SK-N-SH (cell line): ENCODE results near the gene RIN3. TPM values are rescaled to one million over a fixed set of nuclear protein-coding genes. Genes with fewer than 3 reads are reported as not detected.
A peak's percentile ranks its signal among the peaks of the same experiment; 100 is the strongest.

ENCODE experiments used
- CTCF ChIA-PET: fragments of 300-600, 350-600 bp; formaldehyde crosslinking; extraction: SDS; loops from one replicate; lab custom pipeline; 2021; lab: Yijun Ruan, JAX
- POLR2A ChIA-PET: fragments of 350-600 bp; sonication (Branson Sonifier 250); formaldehyde crosslinking; extraction: SDS; loops from one replicate; lab custom pipeline; 2020; ENCODE audit warnings: antibody characterized with exemption, inconsistent platforms; lab: Yijun Ruan, JAX
- DNase-seq: peaks from one replicate; pipeline ENCODE4 v3.0.0; 2012
- H2AFZ ChIP-seq: fragments of 200-600 bp; sonication (generic); 2 replicates; pipeline ENCODE4 v1.8.1; 2016; ENCODE audit warnings: antibody characterized with exemption, mild to moderate bottlenecking, low read depth
- H3F3A ChIP-seq: fragments of 200-600 bp; sonication (generic); replicated peaks from 2 replicates; pipeline ENCODE3; 2016; ENCODE audit warnings: antibody characterized with exemption, mild to moderate bottlenecking; ENCODE audit not compliant: insufficient read depth
- H3K27ac ChIP-seq, 2 experiments: fragments of 200-500 bp in 1 of 2; fragments of 200-600 bp in 1 of 2; sonication (Bioruptor generic) in 1 of 2; sonication (generic), shearing (Covaris generic) in 1 of 2; 2 replicates each; pipeline versions ENCODE4 v1.5.1 to v1.6.1; 2014 to 2016; ENCODE audit warnings: low read depth in 2 of 2, inconsistent platforms in 1 of 2, low read length in 1 of 2, mild to moderate bottlenecking in 1 of 2, mixed read lengths in 1 of 2
- H3K27me3 ChIP-seq: fragments of 200-600 bp; sonication (generic), shearing (Covaris generic); 2 replicates; pipeline ENCODE4 v1.6.1; 2016; ENCODE audit warnings: mixed run types; ENCODE audit not compliant: insufficient read depth
- H3K36me3 ChIP-seq, 2 experiments: fragments of 200-500 bp in 1 of 2; fragments of 200-600 bp in 1 of 2; sonication (Bioruptor generic) in 1 of 2; sonication (generic) in 1 of 2; replicated peaks in 1 of 2; 2 replicates each; pipeline versions ENCODE3 to v1.5.1; 2014 to 2016; ENCODE audit warnings: low read length in 1 of 2, mild to moderate bottlenecking in 1 of 2; ENCODE audit not compliant: insufficient read depth in 2 of 2, control insufficient read depth in 1 of 2
- H3K4me1 ChIP-seq, 2 experiments: fragments of 200-500 bp in 1 of 2; fragments of 200-600 bp in 1 of 2; sonication (Bioruptor generic) in 1 of 2; sonication (generic), shearing (Covaris generic) in 1 of 2; 2 replicates each; pipeline versions ENCODE4 v1.5.1 to v1.6.1; 2014 to 2016; ENCODE audit warnings: low read depth in 1 of 2, low read length in 1 of 2, mixed run types in 1 of 2; ENCODE audit not compliant: insufficient read depth in 2 of 2, control insufficient read depth in 1 of 2
- H3K4me2 ChIP-seq: fragments of 200-600 bp; sonication (generic), shearing (Covaris generic); 2 replicates; pipeline ENCODE4 v1.6.1; 2017; ENCODE audit warnings: mixed run types
- H3K4me3 ChIP-seq, 2 experiments: fragments of 200-500 bp in 1 of 2; fragments of 200-600 bp in 1 of 2; sonication (Bioruptor generic) in 1 of 2; sonication (generic), shearing (Covaris generic) in 1 of 2; 2 replicates each; pipeline versions ENCODE4 v1.5.1 to v1.8.1; 2014 to 2016; ENCODE audit warnings: low read depth in 2 of 2, inconsistent platforms in 1 of 2, low read length in 1 of 2, mild to moderate bottlenecking in 1 of 2, mixed read lengths in 1 of 2, moderate library complexity in 1 of 2
- H3K79me2 ChIP-seq: fragments of 200-600 bp; sonication (generic); 2 replicates; pipeline ENCODE4 v1.8.1; 2017; ENCODE audit warnings: mild to moderate bottlenecking; ENCODE audit not compliant: insufficient read depth
- H3K9ac ChIP-seq: fragments of 200-600 bp; sonication (generic); 2 replicates; pipeline ENCODE4 v1.6.1; 2017; ENCODE audit warnings: mixed run types
- H3K9me2 ChIP-seq: fragments of 200-600 bp; sonication (generic); 2 replicates; pipeline ENCODE4 v1.6.1; 2017; ENCODE audit warnings: mixed run types
- H3K9me3 ChIP-seq: fragments of 200-600 bp; sonication (generic); 2 replicates; pipeline ENCODE4 v1.6.1; 2017; ENCODE audit warnings: mixed run types, mild to moderate bottlenecking, moderate library complexity
- H4K20me1 ChIP-seq: fragments of 200-600 bp; sonication (generic); 2 replicates; pipeline ENCODE4 v1.6.1; 2017; ENCODE audit warnings: mild to moderate bottlenecking, mixed run types; ENCODE audit not compliant: insufficient read depth
- ELF1 ChIP-seq: IDR thresholded peaks from 2 replicates; pipeline ENCODE4 v1.4.0; 2012
- EP300 ChIP-seq, 2 experiments: IDR thresholded peaks; 2 replicates each; pipeline versions ENCODE4 v1.4.0 to v1.6.1; 2012; ENCODE audit warnings: borderline replicate concordance in 1 of 2, low read depth in 1 of 2, low read length in 1 of 2
- GATA2 ChIP-seq: sonication (generic); formaldehyde crosslinking; IDR thresholded peaks from 2 replicates; pipeline ENCODE4 v1.5.0; 2020; ENCODE audit warnings: mild to moderate bottlenecking, missing genetic modification reagents
- MEF2A ChIP-seq: IDR thresholded peaks from 2 replicates; pipeline ENCODE4 v1.4.0; 2012; ENCODE audit warnings: low read depth, borderline replicate concordance
- NRF1 ChIP-seq: IDR thresholded peaks from 2 replicates; pipeline ENCODE4 v1.6.1; 2012; ENCODE audit warnings: low read depth, mild to moderate bottlenecking, low read length
- POLR2AphosphoS5 ChIP-seq: IDR thresholded peaks from 2 replicates; pipeline ENCODE4 v1.6.1; 2012; ENCODE audit warnings: low read depth, low read length
- RAD21 ChIP-seq: IDR thresholded peaks from 2 replicates; pipeline ENCODE4 v1.6.1; 2012; ENCODE audit warnings: mild to moderate bottlenecking, low read length
- SIN3A ChIP-seq: IDR thresholded peaks from 2 replicates; pipeline ENCODE4 v1.6.1; 2012; ENCODE audit warnings: low read depth, mild to moderate bottlenecking, low read length, moderate library complexity, borderline replicate concordance
- SMC3 ChIP-seq: IDR thresholded peaks from 2 replicates; pipeline ENCODE4 v1.6.1; 2012; ENCODE audit warnings: low read depth, low read length, improper control_type of control experiment
- YY1 ChIP-seq: IDR thresholded peaks from 2 replicates; pipeline ENCODE4 v1.4.0; 2012; ENCODE audit warnings: low read depth, mild to moderate bottlenecking
- ZBTB33 ChIP-seq: IDR thresholded peaks from 2 replicates; pipeline ENCODE4 v1.4.0; 2012; ENCODE audit warnings: low read depth, borderline replicate concordance
- WGBS: methylation state at CpG from one replicate; pipeline ENCODE4 v1.1.6; 2017; ENCODE audit warnings: low lambda C conversion rate; 5-methylcytosine and 5-hydroxymethylcytosine counted together
- polyA plus RNA-seq, 3 experiments: library from polyadenylated mRNA; depleted of rRNA; stranded (reverse); fragments of >200 nt; gene quantifications; 2 replicates each; pipeline ENCODE4 v1.2.3, GENCODE V29; 2012
- TF ChIP-seq, protein P1 (sequence below): IDR thresholded peaks from 2 replicates; pipeline ENCODE4; 2012
- TF ChIP-seq, protein P2 (sequence below): fragments of 200-600 bp; sonication (generic); IDR thresholded peaks from 2 replicates; pipeline ENCODE4 v1.6.1; 2017; ENCODE audit warnings: antibody characterized with exemption, mild to moderate bottlenecking, moderate library complexity
- TF ChIP-seq, protein P3 (sequence below): IDR thresholded peaks from 2 replicates; pipeline ENCODE4 v1.4.0; 2012; ENCODE audit warnings: low read depth

The RIN3 gene
- polyA plus RNA-seq, 1 of the 3 experiments (the other 2 are of a cell fraction), result 12.4 TPM

GRCh38 chr14:92610849-92611271 lies 97.3 kb downstream of the RIN3 start (continued):
- TF ChIP-seq, protein P1, sequence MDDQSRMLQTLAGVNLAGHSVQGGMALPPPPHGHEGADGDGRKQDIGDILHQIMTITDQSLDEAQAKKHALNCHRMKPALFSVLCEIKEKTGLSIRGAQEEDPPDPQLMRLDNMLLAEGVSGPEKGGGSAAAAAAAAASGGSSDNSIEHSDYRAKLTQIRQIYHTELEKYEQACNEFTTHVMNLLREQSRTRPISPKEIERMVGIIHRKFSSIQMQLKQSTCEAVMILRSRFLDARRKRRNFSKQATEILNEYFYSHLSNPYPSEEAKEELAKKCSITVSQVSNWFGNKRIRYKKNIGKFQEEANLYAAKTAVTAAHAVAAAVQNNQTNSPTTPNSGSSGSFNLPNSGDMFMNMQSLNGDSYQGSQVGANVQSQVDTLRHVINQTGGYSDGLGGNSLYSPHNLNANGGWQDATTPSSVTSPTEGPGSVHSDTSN, result no peak

- no peaks in the 10 kb centered on the region for H3K9me2 ChIP-seq
- TF ChIP-seq GATA2 (CRISPR knock-in tag) (no peak), SMC3 (peak; percentile 44), RAD21 (peak; percentile 54)
- TF ChIP-seq, protein P2, sequence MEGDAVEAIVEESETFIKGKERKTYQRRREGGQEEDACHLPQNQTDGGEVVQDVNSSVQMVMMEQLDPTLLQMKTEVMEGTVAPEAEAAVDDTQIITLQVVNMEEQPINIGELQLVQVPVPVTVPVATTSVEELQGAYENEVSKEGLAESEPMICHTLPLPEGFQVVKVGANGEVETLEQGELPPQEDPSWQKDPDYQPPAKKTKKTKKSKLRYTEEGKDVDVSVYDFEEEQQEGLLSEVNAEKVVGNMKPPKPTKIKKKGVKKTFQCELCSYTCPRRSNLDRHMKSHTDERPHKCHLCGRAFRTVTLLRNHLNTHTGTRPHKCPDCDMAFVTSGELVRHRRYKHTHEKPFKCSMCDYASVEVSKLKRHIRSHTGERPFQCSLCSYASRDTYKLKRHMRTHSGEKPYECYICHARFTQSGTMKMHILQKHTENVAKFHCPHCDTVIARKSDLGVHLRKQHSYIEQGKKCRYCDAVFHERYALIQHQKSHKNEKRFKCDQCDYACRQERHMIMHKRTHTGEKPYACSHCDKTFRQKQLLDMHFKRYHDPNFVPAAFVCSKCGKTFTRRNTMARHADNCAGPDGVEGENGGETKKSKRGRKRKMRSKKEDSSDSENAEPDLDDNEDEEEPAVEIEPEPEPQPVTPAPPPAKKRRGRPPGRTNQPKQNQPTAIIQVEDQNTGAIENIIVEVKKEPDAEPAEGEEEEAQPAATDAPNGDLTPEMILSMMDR, result peak; percentile 78
- DNase-seq, result peak; percentile 59
- no peaks in the 10 kb centered on the region; a peak in 1 of 4 replicates for H3K4me1 ChIP-seq
- no peaks in the 10 kb centered on the region for H4K20me1 ChIP-seq
- no peaks in the 10 kb centered on the region for H3K79me2 ChIP-seq
- H3K36me3 ChIP-seq, result peaks cover under 1 to 2% of the 10 kb centered on the region in 2 experiments
- no peak overlapping the region for H3K27ac ChIP-seq
- no peak overlapping the region; a peak in 1 of 4 replicates for H3K4me3 ChIP-seq
- H2AFZ ChIP-seq, result no peak overlapping the region
- 58% methylated on average over 10 of the region's 11 CpGs for WGBS
- H3F3A ChIP-seq, result no peaks in the 10 kb centered on the region
- ChIA-PET POLR2A (no interaction called here), CTCF (interaction anchor here (0.7 to 1.4 kb wide), 6 partner anchors 12 to 74 kb away, joined by 3 to 6 read pairs (median 4); no protein-coding TSS in a partner anchor)
- H3K9me3 ChIP-seq, result no peaks in the 10 kb centered on the region
- H3K27me3 ChIP-seq, result no peaks in the 10 kb centered on the region
- H3K4me2 ChIP-seq, result no peak overlapping the region
- H3K9ac ChIP-seq, result no peak overlapping the region
Measured at GRCh38 chr14:92613008-92613658, 99.6 kb downstream of the RIN3 start.

DNA sequence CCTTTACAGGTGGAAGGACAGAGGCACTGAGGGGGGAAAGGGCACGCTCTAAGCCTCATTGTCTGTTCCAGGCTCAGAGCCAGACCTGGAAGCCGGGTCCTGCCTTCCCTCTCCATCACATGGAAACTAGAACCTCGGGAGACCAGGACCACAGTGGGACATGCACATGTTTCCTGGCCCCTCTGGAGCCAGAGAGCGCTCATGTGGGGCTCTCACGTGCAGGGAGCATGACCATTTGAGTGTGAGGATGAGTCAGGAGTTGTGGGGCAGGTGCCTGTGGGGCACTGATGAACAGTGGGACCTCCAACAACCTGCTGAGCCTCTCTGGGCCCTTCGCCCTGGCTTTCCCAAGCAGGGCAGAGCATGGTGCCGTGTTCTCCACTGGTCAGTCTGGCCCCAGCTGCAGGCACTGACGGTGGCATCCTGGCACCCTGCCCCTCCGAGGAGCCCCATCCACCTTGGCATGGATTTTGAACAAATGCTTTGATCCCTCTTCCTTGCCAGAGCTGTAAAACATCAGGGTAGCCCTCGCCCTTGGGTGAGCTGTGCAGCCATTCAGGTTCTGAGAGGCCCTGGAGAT lies 100.2 kb downstream of the RIN3 start:
- ChIA-PET CTCF (interaction anchor here (0.7 to 1.4 kb wide), 6 partner anchors 12 to 73 kb away, joined by 3 to 6 read pairs (median 4); no protein-coding TSS in a partner anchor), POLR2A (no interaction called here)
- no peak overlapping the region for H3K27ac ChIP-seq
- H3K9me2 ChIP-seq, result no peaks in the 10 kb centered on the region
- WGBS, result 70% methylated on average over 6 of the region's 10 CpGs
- H4K20me1 ChIP-seq, result no peaks in the 10 kb centered on the region
- no peak overlapping the region for H3K4me2 ChIP-seq
- no peaks in the 10 kb centered on the region for H3K27me3 ChIP-seq
- peaks cover 0 to 2% of the 10 kb centered on the region in 2 experiments for H3K36me3 ChIP-seq
- no peak overlapping the region for H2AFZ ChIP-seq
- no peaks in the 10 kb centered on the region for H3K79me2 ChIP-seq
- no peak overlapping the region for H3K4me3 ChIP-seq
- DNase-seq, result no peak
- H3K9ac ChIP-seq, result no peak overlapping the region
- H3F3A ChIP-seq, result no peaks in the 10 kb centered on the region
- H3K4me1 ChIP-seq, result no peaks in the 10 kb centered on the region; a peak in 1 of 4 replicates
- no peaks in the 10 kb centered on the region for H3K9me3 ChIP-seq
- TF ChIP-seq, protein P1, result no peak
- no peak for TF ChIP-seq POLR2AphosphoS5
- TF ChIP-seq YY1, result no peak
- TF ChIP-seq ZBTB33, result no peak
- TF ChIP-seq ELF1, result no peak
- TF ChIP-seq RAD21, result no peak
- TF ChIP-seq MEF2A, result no peak
- TF ChIP-seq, protein P3, sequence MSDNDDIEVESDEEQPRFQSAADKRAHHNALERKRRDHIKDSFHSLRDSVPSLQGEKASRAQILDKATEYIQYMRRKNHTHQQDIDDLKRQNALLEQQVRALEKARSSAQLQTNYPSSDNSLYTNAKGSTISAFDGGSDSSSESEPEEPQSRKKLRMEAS, result no peak
- TF ChIP-seq NRF1, result no peak
- TF ChIP-seq SIN3A, result no peak
- TF ChIP-seq EP300 (IDR thresholded peaks at IDR 0.05; ENCODE audit: borderline replicate concordance in 1 of 2, low read depth in 1 of 2, low read length in 1 of 2), result no peak
